Measurements from ENCODE around the gene CDH22.

DNA sequence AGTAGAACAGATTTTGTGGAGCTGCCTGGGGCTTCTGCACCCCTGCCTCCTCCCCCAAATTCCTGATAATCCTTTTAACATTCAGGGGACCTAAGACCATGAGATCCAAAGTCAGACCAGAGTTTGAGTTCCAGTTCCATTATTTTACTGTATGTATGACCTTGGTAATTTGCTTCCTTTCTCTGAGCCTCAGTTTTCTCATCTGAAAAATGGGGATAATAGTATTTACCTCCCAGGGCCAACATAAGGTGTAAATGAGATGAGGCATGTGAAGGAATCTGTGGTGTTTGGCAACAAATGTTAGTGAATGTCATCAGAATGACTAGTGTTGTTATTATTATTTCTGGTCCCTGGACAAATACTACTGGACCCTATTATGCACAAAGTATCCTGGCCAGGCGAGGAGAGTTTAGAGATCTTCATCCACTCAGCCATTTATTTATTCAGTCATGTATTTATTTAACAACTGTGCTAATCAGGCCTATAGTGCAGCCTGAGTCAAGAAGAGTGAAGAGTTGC, 47.3 kb downstream of the CDH22 start:
- TF ChIP-seq POLR2A (IDR thresholded peaks at IDR 0.05), result no peak
- TF ChIP-seq, protein P1, sequence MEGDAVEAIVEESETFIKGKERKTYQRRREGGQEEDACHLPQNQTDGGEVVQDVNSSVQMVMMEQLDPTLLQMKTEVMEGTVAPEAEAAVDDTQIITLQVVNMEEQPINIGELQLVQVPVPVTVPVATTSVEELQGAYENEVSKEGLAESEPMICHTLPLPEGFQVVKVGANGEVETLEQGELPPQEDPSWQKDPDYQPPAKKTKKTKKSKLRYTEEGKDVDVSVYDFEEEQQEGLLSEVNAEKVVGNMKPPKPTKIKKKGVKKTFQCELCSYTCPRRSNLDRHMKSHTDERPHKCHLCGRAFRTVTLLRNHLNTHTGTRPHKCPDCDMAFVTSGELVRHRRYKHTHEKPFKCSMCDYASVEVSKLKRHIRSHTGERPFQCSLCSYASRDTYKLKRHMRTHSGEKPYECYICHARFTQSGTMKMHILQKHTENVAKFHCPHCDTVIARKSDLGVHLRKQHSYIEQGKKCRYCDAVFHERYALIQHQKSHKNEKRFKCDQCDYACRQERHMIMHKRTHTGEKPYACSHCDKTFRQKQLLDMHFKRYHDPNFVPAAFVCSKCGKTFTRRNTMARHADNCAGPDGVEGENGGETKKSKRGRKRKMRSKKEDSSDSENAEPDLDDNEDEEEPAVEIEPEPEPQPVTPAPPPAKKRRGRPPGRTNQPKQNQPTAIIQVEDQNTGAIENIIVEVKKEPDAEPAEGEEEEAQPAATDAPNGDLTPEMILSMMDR (IDR thresholded peaks at IDR 0.05), result no peak
